Smooth muscle cell (in vitro differentiated cells): ENCODE results near the gene IRGM. TPM values are rescaled to one million over a fixed set of nuclear protein-coding genes. Genes with fewer than 3 reads are reported as not detected.
"Not testable (repeated sequence)": the region's sequence is repeated elsewhere in the genome, so short reads cannot be mapped to it uniquely, and the experiment has no call there.

Experiments used
- DNase-seq: peaks from one replicate; lab custom pipeline; 2025; ENCODE audit not compliant: unreplicated experiment; lab: John Stamatoyannopoulos, UW
- H2AFZ ChIP-seq: fragments of 200-600 bp; sonication (generic); 2 replicates; pipeline ENCODE4 v1.6.0; 2016; ENCODE audit warnings: antibody characterized with exemption, low read depth, mild to moderate bottlenecking
- H3F3A ChIP-seq: fragments of 200-600 bp; sonication (generic); 2 replicates; pipeline ENCODE4 v1.6.0; 2017; ENCODE audit warnings: antibody characterized with exemption, low read depth
- H3K27ac ChIP-seq: fragments of 200-600 bp; sonication (generic); 2 replicates; pipeline ENCODE4 v1.5.1; 2016; ENCODE audit warnings: low read depth, mild to moderate bottlenecking
- H3K27me3 ChIP-seq: fragments of 200-600 bp; sonication (generic); 2 replicates; pipeline ENCODE4 v1.6.1; 2016; ENCODE audit warnings: low read depth, mild to moderate bottlenecking
- H3K36me3 ChIP-seq: fragments of 200-600 bp; sonication (generic); 2 replicates; pipeline ENCODE4 v1.5.1; 2016; ENCODE audit warnings: low read depth
- H3K4me1 ChIP-seq: fragments of 200-600 bp; sonication (generic); 2 replicates; pipeline ENCODE4 v1.5.1; 2016; ENCODE audit warnings: low read depth
- H3K4me2 ChIP-seq: fragments of 200-600 bp; sonication (generic); 2 replicates; pipeline ENCODE4 v1.6.0; 2016; ENCODE audit warnings: mild to moderate bottlenecking
- H3K4me3 ChIP-seq: fragments of 200-600 bp; sonication (generic); 2 replicates; pipeline ENCODE4 v1.5.1; 2016; ENCODE audit warnings: mild to moderate bottlenecking
- H3K79me2 ChIP-seq: fragments of 200-600 bp; sonication (generic); 2 replicates; pipeline ENCODE4 v1.6.0; 2016; ENCODE audit warnings: low read depth, mild to moderate bottlenecking
- H3K9ac ChIP-seq: fragments of 200-600 bp; sonication (generic); 2 replicates; pipeline ENCODE4 v1.6.0; 2016; ENCODE audit warnings: low read depth
- H3K9me3 ChIP-seq: fragments of 200-600 bp; sonication (generic); replicated peaks from 2 replicates; pipeline ENCODE4 v1.5.1; 2016; ENCODE audit warnings: low read depth
- H4K20me1 ChIP-seq: fragments of 200-600 bp; sonication (generic); 2 replicates; pipeline ENCODE4 v1.6.0; 2016; ENCODE audit warnings: low read depth
- WGBS: methylation state at CpG from one replicate; pipeline ENCODE4 v1.1.7; 2016; ENCODE audit warnings: low lambda C conversion rate; 5-methylcytosine and 5-hydroxymethylcytosine counted together
- polyA plus RNA-seq: library from polyadenylated mRNA; unstranded; fragments of >200 nt; fragmentation: Nextera tagmentation; extraction: Ambion mirVana; gene quantifications from 2 replicates; pipeline ENCODE4 v1.2.1, GENCODE V29; 2016
- total RNA-seq: library from RNA; depleted of rRNA; stranded (reverse); fragments of >200 nt; gene quantifications from 2 replicates; pipeline ENCODE4 v1.2.3, GENCODE V29; 2014
- TF ChIP-seq, protein P1 (sequence below): fragments of 200-600 bp; sonication (generic); IDR thresholded peaks from 2 replicates; pipeline ENCODE4 v1.5.1; 2017; ENCODE audit warnings: borderline replicate concordance, mild to moderate bottlenecking, antibody characterized with exemption; ENCODE audit not compliant: insufficient read depth, poor library complexity, severe bottlenecking

IRGM gene
- total and polyA plus RNA-seq, 2 experiments from 2014 or later = 0.13 to 0.67 TPM

GRCh38 chr5:150836064-150836463 lies 10.3 kb upstream of the IRGM start:
- Histone ChIP-seq H4K20me1 (no peaks in the 10 kb centered on the region), H3K4me3 (no peak overlapping the region), H3K9me3 (no peaks in the 10 kb centered on the region), H3K9ac (no peak overlapping the region), H3F3A (no peaks in the 10 kb centered on the region), H3K27me3 (no peaks in the 10 kb centered on the region), H3K4me2 (no peak overlapping the region), H3K4me1 (peaks cover 6% of the 10 kb centered on the region), H3K27ac (no peak overlapping the region), H3K36me3 (no peaks in the 10 kb centered on the region), H2AFZ (no peak overlapping the region), H3K79me2 (no peaks in the 10 kb centered on the region)
- TF ChIP-seq, protein P1, sequence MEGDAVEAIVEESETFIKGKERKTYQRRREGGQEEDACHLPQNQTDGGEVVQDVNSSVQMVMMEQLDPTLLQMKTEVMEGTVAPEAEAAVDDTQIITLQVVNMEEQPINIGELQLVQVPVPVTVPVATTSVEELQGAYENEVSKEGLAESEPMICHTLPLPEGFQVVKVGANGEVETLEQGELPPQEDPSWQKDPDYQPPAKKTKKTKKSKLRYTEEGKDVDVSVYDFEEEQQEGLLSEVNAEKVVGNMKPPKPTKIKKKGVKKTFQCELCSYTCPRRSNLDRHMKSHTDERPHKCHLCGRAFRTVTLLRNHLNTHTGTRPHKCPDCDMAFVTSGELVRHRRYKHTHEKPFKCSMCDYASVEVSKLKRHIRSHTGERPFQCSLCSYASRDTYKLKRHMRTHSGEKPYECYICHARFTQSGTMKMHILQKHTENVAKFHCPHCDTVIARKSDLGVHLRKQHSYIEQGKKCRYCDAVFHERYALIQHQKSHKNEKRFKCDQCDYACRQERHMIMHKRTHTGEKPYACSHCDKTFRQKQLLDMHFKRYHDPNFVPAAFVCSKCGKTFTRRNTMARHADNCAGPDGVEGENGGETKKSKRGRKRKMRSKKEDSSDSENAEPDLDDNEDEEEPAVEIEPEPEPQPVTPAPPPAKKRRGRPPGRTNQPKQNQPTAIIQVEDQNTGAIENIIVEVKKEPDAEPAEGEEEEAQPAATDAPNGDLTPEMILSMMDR = no peak
- no peak for DNase-seq
- 90% methylated on average over 5 of the region's 5 CpGs for WGBS

GRCh38 chr5:150836703-150837102 lies 9.6 kb upstream of the IRGM start:
- 29% methylated on average over 3 of the region's 3 CpGs for WGBS
- Histone ChIP-seq H2AFZ (no peak overlapping the region), H4K20me1 (no peaks in the 10 kb centered on the region), H3K27ac (no peak overlapping the region), H3K9me3 (no peaks in the 10 kb centered on the region), H3K27me3 (no peaks in the 10 kb centered on the region), H3K4me1 (peaks cover 6% of the 10 kb centered on the region), H3K4me2 (no peak overlapping the region), H3K4me3 (no peak overlapping the region), H3F3A (no peaks in the 10 kb centered on the region), H3K9ac (no peak overlapping the region), H3K79me2 (no peaks in the 10 kb centered on the region), H3K36me3 (no peaks in the 10 kb centered on the region)
- TF ChIP-seq, protein P1 = peak; percentile 4
- no peak for DNase-seq

GRCh38 chr5:150845185-150845859 lies 999 bp upstream of the IRGM start:
- not testable (repeated sequence) for H2AFZ ChIP-seq, H3K27me3 ChIP-seq, DNase-seq, H3K36me3 ChIP-seq, H3K4me2 ChIP-seq, H3F3A ChIP-seq, H3K9me3 ChIP-seq, H3K4me3 ChIP-seq, H4K20me1 ChIP-seq, H3K27ac ChIP-seq, H3K9ac ChIP-seq, H3K4me1 ChIP-seq, H3K79me2 ChIP-seq
- 91% methylated on average over 31 of the region's 32 CpGs for WGBS

- no peak overlapping the region for H3K4me2 ChIP-seq
These were observed 473 bp downstream of the IRGM start for GRCh38 chr5:150846654-150847333.

More at GRCh38 chr5:150846654-150847333, 473 bp downstream of the IRGM start:
- no peaks in the 10 kb centered on the region for H3K4me1 ChIP-seq
- 55% methylated on average over 22 of the region's 22 CpGs for WGBS
- H3K9me3 ChIP-seq = no peaks in the 10 kb centered on the region
- H2AFZ ChIP-seq = no peak overlapping the region
- no peak overlapping the region for H3K4me3 ChIP-seq
- H3K79me2 ChIP-seq = no peaks in the 10 kb centered on the region
- no peak overlapping the region for H3K9ac ChIP-seq
- H3K27me3 ChIP-seq = no peaks in the 10 kb centered on the region
- TF ChIP-seq, protein P1 = peak; percentile 68
- H3K36me3 ChIP-seq = no peaks in the 10 kb centered on the region
- H3F3A ChIP-seq = no peaks in the 10 kb centered on the region
- no peak for DNase-seq
- no peak overlapping the region for H3K27ac ChIP-seq
- no peaks in the 10 kb centered on the region for H4K20me1 ChIP-seq
